Measurements from ENCODE around the gene DCTN5. TPM values are rescaled to one million over a fixed set of nuclear protein-coding genes. Genes with fewer than 3 reads are reported as not detected.

Gene DCTN5
- total and polyA plus RNA-seq, 2 of the 13 experiments (the other 11 are each of a cell fraction or from before 2014, with no cell fraction given), result 105 to 207 TPM

- TF ChIP-seq ZNF552 (CRISPR knock-in tag; IDR thresholded peaks at IDR 0.05; ENCODE audit: borderline replicate concordance) (no peak), RFX1 (IDR thresholded peaks at IDR 0.05) (no peak), PITX1 (CRISPR knock-in tag; IDR thresholded peaks at IDR 0.05) (peak; percentile 79; the same call in 1 of the 2 replicates), ZNF143 (CRISPR knock-in tag; IDR thresholded peaks at IDR 0.05) (no peak), ZNF773 (CRISPR knock-in tag; IDR thresholded peaks at IDR 0.05; ENCODE audit: borderline replicate concordance) (no peak), CBFB (CRISPR knock-in tag; IDR thresholded peaks at IDR 0.05) (0 out of 2 replicates have a peak, but pooled peaks have one; percentile 13), ZNF598 (CRISPR knock-in tag; IDR thresholded peaks at IDR 0.05; ENCODE audit: borderline replicate concordance) (no peak), IRF2 (CRISPR knock-in tag; IDR thresholded peaks at IDR 0.05) (no peak), RXRA (CRISPR knock-in tag; IDR thresholded peaks at IDR 0.05) (no peak), ZNF138 (CRISPR knock-in tag; IDR thresholded peaks at IDR 0.05; ENCODE audit: low read depth) (no peak), NR2F6 (IDR thresholded peaks at IDR 0.05) (0 out of 2 replicates have a peak, but pooled peaks have one; percentile 26), NR2F6 (CRISPR knock-in tag; IDR thresholded peaks at IDR 0.05) (no peak; the same call in 1 of the 2 replicates), ZZZ3 (CRISPR knock-in tag; IDR thresholded peaks at IDR 0.05; ENCODE audit: borderline replicate concordance) (no peak), HOXD1 (CRISPR knock-in tag; IDR thresholded peaks at IDR 0.05) (no peak), ZNF432 (CRISPR knock-in tag; IDR thresholded peaks at IDR 0.05; ENCODE audit: borderline replicate concordance) (no peak), ZNF674 (CRISPR knock-in tag; IDR thresholded peaks at IDR 0.05; ENCODE audit: low read depth) (no peak), ZBTB7B (CRISPR knock-in tag; IDR thresholded peaks at IDR 0.05) (peak; percentile 6; the same call in 1 of the 2 replicates)
- TF ChIP-seq, protein P1, sequence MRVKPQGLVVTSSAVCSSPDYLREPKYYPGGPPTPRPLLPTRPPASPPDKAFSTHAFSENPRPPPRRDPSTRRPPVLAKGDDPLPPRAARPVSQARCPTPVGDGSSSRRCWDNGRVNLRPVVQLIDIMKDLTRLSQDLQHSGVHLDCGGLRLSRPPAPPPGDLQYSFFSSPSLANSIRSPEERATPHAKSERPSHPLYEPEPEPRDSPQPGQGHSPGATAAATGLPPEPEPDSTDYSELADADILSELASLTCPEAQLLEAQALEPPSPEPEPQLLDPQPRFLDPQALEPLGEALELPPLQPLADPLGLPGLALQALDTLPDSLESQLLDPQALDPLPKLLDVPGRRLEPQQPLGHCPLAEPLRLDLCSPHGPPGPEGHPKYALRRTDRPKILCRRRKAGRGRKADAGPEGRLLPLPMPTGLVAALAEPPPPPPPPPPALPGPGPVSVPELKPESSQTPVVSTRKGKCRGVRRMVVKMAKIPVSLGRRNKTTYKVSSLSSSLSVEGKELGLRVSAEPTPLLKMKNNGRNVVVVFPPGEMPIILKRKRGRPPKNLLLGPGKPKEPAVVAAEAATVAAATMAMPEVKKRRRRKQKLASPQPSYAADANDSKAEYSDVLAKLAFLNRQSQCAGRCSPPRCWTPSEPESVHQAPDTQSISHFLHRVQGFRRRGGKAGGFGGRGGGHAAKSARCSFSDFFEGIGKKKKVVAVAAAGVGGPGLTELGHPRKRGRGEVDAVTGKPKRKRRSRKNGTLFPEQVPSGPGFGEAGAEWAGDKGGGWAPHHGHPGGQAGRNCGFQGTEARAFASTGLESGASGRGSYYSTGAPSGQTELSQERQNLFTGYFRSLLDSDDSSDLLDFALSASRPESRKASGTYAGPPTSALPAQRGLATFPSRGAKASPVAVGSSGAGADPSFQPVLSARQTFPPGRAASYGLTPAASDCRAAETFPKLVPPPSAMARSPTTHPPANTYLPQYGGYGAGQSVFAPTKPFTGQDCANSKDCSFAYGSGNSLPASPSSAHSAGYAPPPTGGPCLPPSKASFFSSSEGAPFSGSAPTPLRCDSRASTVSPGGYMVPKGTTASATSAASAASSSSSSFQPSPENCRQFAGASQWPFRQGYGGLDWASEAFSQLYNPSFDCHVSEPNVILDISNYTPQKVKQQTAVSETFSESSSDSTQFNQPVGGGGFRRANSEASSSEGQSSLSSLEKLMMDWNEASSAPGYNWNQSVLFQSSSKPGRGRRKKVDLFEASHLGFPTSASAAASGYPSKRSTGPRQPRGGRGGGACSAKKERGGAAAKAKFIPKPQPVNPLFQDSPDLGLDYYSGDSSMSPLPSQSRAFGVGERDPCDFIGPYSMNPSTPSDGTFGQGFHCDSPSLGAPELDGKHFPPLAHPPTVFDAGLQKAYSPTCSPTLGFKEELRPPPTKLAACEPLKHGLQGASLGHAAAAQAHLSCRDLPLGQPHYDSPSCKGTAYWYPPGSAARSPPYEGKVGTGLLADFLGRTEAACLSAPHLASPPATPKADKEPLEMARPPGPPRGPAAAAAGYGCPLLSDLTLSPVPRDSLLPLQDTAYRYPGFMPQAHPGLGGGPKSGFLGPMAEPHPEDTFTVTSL (CRISPR knock-in tag; IDR thresholded peaks at IDR 0.05; ENCODE audit: borderline replicate concordance), result no peak
- TF ChIP-seq, protein P2, sequence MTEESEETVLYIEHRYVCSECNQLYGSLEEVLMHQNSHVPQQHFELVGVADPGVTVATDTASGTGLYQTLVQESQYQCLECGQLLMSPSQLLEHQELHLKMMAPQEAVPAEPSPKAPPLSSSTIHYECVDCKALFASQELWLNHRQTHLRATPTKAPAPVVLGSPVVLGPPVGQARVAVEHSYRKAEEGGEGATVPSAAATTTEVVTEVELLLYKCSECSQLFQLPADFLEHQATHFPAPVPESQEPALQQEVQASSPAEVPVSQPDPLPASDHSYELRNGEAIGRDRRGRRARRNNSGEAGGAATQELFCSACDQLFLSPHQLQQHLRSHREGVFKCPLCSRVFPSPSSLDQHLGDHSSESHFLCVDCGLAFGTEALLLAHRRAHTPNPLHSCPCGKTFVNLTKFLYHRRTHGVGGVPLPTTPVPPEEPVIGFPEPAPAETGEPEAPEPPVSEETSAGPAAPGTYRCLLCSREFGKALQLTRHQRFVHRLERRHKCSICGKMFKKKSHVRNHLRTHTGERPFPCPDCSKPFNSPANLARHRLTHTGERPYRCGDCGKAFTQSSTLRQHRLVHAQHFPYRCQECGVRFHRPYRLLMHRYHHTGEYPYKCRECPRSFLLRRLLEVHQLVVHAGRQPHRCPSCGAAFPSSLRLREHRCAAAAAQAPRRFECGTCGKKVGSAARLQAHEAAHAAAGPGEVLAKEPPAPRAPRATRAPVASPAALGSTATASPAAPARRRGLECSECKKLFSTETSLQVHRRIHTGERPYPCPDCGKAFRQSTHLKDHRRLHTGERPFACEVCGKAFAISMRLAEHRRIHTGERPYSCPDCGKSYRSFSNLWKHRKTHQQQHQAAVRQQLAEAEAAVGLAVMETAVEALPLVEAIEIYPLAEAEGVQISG (CRISPR knock-in tag; IDR thresholded peaks at IDR 0.05), result no peak
- TF ChIP-seq, protein P3, sequence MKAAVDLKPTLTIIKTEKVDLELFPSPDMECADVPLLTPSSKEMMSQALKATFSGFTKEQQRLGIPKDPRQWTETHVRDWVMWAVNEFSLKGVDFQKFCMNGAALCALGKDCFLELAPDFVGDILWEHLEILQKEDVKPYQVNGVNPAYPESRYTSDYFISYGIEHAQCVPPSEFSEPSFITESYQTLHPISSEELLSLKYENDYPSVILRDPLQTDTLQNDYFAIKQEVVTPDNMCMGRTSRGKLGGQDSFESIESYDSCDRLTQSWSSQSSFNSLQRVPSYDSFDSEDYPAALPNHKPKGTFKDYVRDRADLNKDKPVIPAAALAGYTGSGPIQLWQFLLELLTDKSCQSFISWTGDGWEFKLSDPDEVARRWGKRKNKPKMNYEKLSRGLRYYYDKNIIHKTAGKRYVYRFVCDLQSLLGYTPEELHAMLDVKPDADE (CRISPR knock-in tag; IDR thresholded peaks at IDR 0.05), result no peak
Observed at GRCh38 chr16:23673971-23674614, 32.8 kb downstream of the DCTN5 start (continued).
